GM23338 (cell line): ENCODE measurements around the gene GDI2. TPM values are rescaled to one million over a fixed set of nuclear protein-coding genes. Genes with fewer than 3 reads are reported as not detected.

Experiments used
- ATAC-seq: fragments of 200-7000 bp; cut with Tn5 transposase; 3 replicates; pipeline ENCODE4 v1.9.1; 2020
- DNase-seq: peaks from one replicate; pipeline ENCODE4 v3.0.0-alpha.2; 2015; ENCODE audit warnings: low spot score
- H2AFZ ChIP-seq: fragments of 200-600 bp; sonication (generic); 2 replicates; pipeline ENCODE4 v1.8.0; 2016; ENCODE audit warnings: antibody characterized with exemption, mild to moderate bottlenecking, moderate library complexity
- H3F3A ChIP-seq: fragments of 200-600 bp; sonication (generic); replicated peaks from 2 replicates; pipeline ENCODE4 v1.8.0; 2017; ENCODE audit warnings: antibody characterized with exemption, mixed run types, low read depth
- H3K27ac ChIP-seq: fragments of 200-600 bp; sonication (generic); 2 replicates; pipeline ENCODE4 v1.6.1; 2016; ENCODE audit warnings: low read depth
- H3K27me3 ChIP-seq: fragments of 200-600 bp; sonication (generic); 2 replicates; pipeline ENCODE4 v1.8.0; 2016; ENCODE audit warnings: mild to moderate bottlenecking, mixed run types, moderate library complexity; ENCODE audit not compliant: insufficient read depth
- H3K36me3 ChIP-seq: fragments of 200-600 bp; sonication (generic); 2 replicates; pipeline ENCODE4 v1.8.0; 2016; ENCODE audit warnings: mild to moderate bottlenecking; ENCODE audit not compliant: insufficient read depth
- H3K4me1 ChIP-seq: fragments of 200-600 bp; sonication (generic); 2 replicates; pipeline ENCODE4 v1.8.0; 2016; ENCODE audit warnings: mild to moderate bottlenecking, moderate library complexity; ENCODE audit not compliant: insufficient read depth
- H3K4me2 ChIP-seq: fragments of 200-600 bp; sonication (generic); 2 replicates; pipeline ENCODE4 v1.7.1; 2017; ENCODE audit warnings: mixed run types
- H3K4me3 ChIP-seq: fragments of 200-600 bp; sonication (generic); 2 replicates; pipeline ENCODE4 v1.6.1; 2016; ENCODE audit warnings: mixed run types
- H3K79me2 ChIP-seq: fragments of 200-600 bp; sonication (generic); replicated peaks from 2 replicates; pipeline ENCODE4 v1.8.0; 2017; ENCODE audit warnings: mild to moderate bottlenecking; ENCODE audit not compliant: insufficient read depth
- H3K9me2 ChIP-seq: fragments of 200-600 bp; sonication (generic); 2 replicates; pipeline ENCODE4 v1.8.0; 2017; ENCODE audit not compliant: insufficient read depth
- H4K20me1 ChIP-seq: fragments of 200-600 bp; sonication (generic); replicated peaks from 2 replicates; pipeline ENCODE4 v1.8.0; 2017; ENCODE audit warnings: mild to moderate bottlenecking; ENCODE audit not compliant: insufficient read depth
- H3K27ac Mint-ChIP-seq: 2 replicates; pipeline ENCODE4 v1.8.0; 2020; ENCODE audit warnings: inconsistent platforms, mild to moderate bottlenecking, moderate library complexity, mixed read lengths
- H3K27me3 Mint-ChIP-seq: 3 replicates; pipeline ENCODE4 v1.8.0; 2022; ENCODE audit warnings: low read depth, mild to moderate bottlenecking, moderate library complexity, mixed read lengths, inconsistent platforms; ENCODE audit not compliant: insufficient read depth, poor library complexity
- H3K36me3 Mint-ChIP-seq: 3 replicates; pipeline ENCODE4 v1.8.0; 2021; ENCODE audit warnings: low read depth, mild to moderate bottlenecking, inconsistent platforms, moderate library complexity, mixed read lengths
- H3K4me1 Mint-ChIP-seq: 3 replicates; pipeline ENCODE4 v1.8.0; 2020; ENCODE audit warnings: mild to moderate bottlenecking, inconsistent platforms, mixed read lengths
- H3K4me3 Mint-ChIP-seq: 3 replicates; pipeline ENCODE4 v1.8.0; 2021; ENCODE audit warnings: moderate library complexity, mild to moderate bottlenecking, inconsistent platforms, mixed read lengths
- H3K9me3 Mint-ChIP-seq: 3 replicates; pipeline ENCODE4 v1.8.0; 2020; ENCODE audit warnings: moderate library complexity, mild to moderate bottlenecking, inconsistent platforms, mixed read lengths
- CREB1 ChIP-seq: fragments of 250-450 bp; sonication (Bioruptor Pico); IDR thresholded peaks from 2 replicates; pipeline ENCODE4 v1.5.0; 2020; ENCODE audit warnings: low read depth, mild to moderate bottlenecking, moderate library complexity
- JUNB ChIP-seq: IDR thresholded peaks from one replicate; pipeline ENCODE4 v1.6.1; 2016; ENCODE audit warnings: antibody characterized with exemption; ENCODE audit not compliant: unreplicated experiment
- POLR2AphosphoS5 ChIP-seq: IDR thresholded peaks from 2 replicates; pipeline ENCODE4 v1.6.1; 2016; ENCODE audit warnings: antibody characterized with exemption, low read depth
- STAT1 ChIP-seq: IDR thresholded peaks from one replicate; pipeline ENCODE4 v1.6.1; 2016; ENCODE audit warnings: antibody characterized with exemption; ENCODE audit not compliant: unreplicated experiment
- polyA plus RNA-seq: library from polyadenylated mRNA; unstranded; fragments of >200 nt; fragmentation: Nextera tagmentation; extraction: Ambion mirVana; gene quantifications from 2 replicates; pipeline ENCODE4 v1.2.1, GENCODE V29; 2016
- total RNA-seq: library from RNA; depleted of rRNA; stranded (reverse); fragments of >200 nt; shearing (Covaris generic); gene quantifications from 2 replicates; pipeline ENCODE4 v1.2.3, GENCODE V29; 2014
- TF ChIP-seq, protein P1 (sequence below): fragments of 250-450 bp; sonication (Bioruptor Pico); IDR thresholded peaks from 2 replicates; pipeline ENCODE4 v1.5.0; 2020; ENCODE audit warnings: mild to moderate bottlenecking, moderate library complexity
- TF ChIP-seq, protein P2 (sequence below), 2 experiments: fragments of 200-600 bp in 1 of 2; sonication (generic) in 1 of 2; conservative IDR thresholded peaks; 2 replicates each; pipeline versions ENCODE4 v1.5.1 to v1.6.1; 2016 to 2017; ENCODE audit warnings: antibody characterized with exemption in 2 of 2, low read depth in 2 of 2, mild to moderate bottlenecking in 2 of 2, moderate library complexity in 1 of 2

GDI2 gene
- total and polyA plus RNA-seq, 2 experiments from 2014 or later, result 269 to 505 TPM

DNA sequence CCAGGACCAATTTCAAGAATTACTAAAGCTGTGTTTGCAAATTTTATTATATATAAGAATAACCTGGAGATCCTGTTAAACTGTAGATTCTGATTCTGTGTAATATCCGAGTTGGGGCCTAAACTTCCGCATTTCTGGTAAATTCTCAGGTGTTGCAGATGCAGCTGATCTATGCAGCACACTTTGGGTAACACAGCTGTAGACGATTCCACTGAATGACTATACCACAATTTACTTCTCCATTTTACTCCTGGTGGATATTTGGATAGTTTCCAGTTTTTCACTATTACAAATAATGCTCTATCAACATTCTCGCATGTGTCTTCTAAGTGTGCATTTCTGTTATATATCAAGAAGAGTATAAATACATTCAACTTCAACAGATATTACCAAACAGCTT, 7.5 kb downstream of the GDI2 start:
- no peak overlapping the region for H2AFZ ChIP-seq
- H3K79me2 ChIP-seq, result peaks cover 100% of the 10 kb centered on the region
- H3K36me3 ChIP-seq, result peaks cover under 1% of the 10 kb centered on the region; the same call in 1 of the 2 replicates
- H3F3A ChIP-seq, result no peaks in the 10 kb centered on the region
- peaks cover 11% of the 10 kb centered on the region for H3K4me1 Mint-ChIP-seq
- no peak for TF ChIP-seq POLR2AphosphoS5
- TF ChIP-seq STAT1, result no peak
- TF ChIP-seq, protein P1, sequence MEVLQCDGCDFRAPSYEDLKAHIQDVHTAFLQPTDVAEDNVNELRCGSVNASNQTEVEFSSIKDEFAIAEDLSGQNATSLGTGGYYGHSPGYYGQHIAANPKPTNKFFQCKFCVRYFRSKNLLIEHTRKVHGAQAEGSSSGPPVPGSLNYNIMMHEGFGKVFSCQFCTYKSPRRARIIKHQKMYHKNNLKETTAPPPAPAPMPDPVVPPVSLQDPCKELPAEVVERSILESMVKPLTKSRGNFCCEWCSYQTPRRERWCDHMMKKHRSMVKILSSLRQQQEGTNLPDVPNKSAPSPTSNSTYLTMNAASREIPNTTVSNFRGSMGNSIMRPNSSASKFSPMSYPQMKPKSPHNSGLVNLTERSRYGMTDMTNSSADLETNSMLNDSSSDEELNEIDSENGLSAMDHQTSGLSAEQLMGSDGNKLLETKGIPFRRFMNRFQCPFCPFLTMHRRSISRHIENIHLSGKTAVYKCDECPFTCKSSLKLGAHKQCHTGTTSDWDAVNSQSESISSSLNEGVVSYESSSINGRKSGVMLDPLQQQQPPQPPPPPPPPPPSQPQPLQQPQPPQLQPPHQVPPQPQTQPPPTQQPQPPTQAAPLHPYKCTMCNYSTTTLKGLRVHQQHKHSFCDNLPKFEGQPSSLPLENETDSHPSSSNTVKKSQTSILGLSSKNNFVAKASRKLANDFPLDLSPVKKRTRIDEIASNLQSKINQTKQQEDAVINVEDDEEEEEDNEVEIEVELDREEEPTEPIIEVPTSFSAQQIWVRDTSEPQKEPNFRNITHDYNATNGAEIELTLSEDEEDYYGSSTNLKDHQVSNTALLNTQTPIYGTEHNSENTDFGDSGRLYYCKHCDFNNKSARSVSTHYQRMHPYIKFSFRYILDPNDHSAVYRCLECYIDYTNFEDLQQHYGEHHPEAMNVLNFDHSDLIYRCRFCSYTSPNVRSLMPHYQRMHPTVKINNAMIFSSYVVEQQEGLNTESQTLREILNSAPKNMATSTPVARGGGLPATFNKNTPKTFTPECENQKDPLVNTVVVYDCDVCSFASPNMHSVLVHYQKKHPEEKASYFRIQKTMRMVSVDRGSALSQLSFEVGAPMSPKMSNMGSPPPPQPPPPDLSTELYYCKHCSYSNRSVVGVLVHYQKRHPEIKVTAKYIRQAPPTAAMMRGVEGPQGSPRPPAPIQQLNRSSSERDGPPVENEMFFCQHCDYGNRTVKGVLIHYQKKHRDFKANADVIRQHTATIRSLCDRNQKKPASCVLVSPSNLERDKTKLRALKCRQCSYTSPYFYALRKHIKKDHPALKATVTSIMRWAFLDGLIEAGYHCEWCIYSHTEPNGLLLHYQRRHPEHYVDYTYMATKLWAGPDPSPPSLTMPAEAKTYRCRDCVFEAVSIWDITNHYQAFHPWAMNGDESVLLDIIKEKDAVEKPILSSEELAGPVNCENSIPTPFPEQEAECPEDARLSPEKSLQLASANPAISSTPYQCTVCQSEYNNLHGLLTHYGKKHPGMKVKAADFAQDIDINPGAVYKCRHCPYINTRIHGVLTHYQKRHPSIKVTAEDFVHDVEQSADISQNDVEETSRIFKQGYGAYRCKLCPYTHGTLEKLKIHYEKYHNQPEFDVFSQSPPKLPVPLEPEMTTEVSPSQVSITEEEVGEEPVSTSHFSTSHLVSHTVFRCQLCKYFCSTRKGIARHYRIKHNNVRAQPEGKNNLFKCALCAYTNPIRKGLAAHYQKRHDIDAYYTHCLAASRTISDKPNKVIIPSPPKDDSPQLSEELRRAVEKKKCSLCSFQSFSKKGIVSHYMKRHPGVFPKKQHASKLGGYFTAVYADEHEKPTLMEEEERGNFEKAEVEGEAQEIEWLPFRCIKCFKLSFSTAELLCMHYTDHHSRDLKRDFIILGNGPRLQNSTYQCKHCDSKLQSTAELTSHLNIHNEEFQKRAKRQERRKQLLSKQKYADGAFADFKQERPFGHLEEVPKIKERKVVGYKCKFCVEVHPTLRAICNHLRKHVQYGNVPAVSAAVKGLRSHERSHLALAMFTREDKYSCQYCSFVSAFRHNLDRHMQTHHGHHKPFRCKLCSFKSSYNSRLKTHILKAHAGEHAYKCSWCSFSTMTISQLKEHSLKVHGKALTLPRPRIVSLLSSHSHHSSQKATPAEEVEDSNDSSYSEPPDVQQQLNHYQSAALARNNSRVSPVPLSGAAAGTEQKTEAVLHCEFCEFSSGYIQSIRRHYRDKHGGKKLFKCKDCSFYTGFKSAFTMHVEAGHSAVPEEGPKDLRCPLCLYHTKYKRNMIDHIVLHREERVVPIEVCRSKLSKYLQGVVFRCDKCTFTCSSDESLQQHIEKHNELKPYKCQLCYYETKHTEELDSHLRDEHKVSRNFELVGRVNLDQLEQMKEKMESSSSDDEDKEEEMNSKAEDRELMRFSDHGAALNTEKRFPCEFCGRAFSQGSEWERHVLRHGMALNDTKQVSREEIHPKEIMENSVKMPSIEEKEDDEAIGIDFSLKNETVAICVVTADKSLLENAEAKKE (CRISPR knock-in tag), result no peak
- TF ChIP-seq JUNB, result no peak
- no peak for TF ChIP-seq CREB1 (CRISPR knock-in tag)
- TF ChIP-seq, protein P2, sequence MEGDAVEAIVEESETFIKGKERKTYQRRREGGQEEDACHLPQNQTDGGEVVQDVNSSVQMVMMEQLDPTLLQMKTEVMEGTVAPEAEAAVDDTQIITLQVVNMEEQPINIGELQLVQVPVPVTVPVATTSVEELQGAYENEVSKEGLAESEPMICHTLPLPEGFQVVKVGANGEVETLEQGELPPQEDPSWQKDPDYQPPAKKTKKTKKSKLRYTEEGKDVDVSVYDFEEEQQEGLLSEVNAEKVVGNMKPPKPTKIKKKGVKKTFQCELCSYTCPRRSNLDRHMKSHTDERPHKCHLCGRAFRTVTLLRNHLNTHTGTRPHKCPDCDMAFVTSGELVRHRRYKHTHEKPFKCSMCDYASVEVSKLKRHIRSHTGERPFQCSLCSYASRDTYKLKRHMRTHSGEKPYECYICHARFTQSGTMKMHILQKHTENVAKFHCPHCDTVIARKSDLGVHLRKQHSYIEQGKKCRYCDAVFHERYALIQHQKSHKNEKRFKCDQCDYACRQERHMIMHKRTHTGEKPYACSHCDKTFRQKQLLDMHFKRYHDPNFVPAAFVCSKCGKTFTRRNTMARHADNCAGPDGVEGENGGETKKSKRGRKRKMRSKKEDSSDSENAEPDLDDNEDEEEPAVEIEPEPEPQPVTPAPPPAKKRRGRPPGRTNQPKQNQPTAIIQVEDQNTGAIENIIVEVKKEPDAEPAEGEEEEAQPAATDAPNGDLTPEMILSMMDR (conservative IDR thresholded peaks at IDR 0.05; ENCODE audit: low read depth in 2 of 2), result no peak
- H3K4me1 ChIP-seq, result peaks cover 10% of the 10 kb centered on the region; the same call in 1 of the 2 replicates
- peaks cover 33% of the 10 kb centered on the region for H3K36me3 Mint-ChIP-seq
- H3K4me3 ChIP-seq, result no peak overlapping the region
- no peaks in the 10 kb centered on the region for H3K27me3 Mint-ChIP-seq
- H3K27ac ChIP-seq, result no peak overlapping the region
- H4K20me1 ChIP-seq, result peaks cover 79% of the 10 kb centered on the region
- no peaks in the 10 kb centered on the region for H3K9me3 Mint-ChIP-seq
- ATAC-seq (no peak), DNase-seq (no peak)
- no peaks in the 10 kb centered on the region for H3K9me2 ChIP-seq
- no peak overlapping the region for H3K4me3 Mint-ChIP-seq
- H3K27ac Mint-ChIP-seq, result no peak overlapping the region
- H3K4me2 ChIP-seq, result no peak overlapping the region
- H3K27me3 ChIP-seq, result no peaks in the 10 kb centered on the region
